DOHH2 (cell line): ENCODE data around the gene LRP8.

Experiments
- H3F3A ChIP-seq: fragments of 200-600 bp; sonication (generic), shearing (Covaris generic); 2 replicates; pipeline ENCODE4 v1.6.0; 2016; ENCODE audit warnings: antibody characterized with exemption, mild to moderate bottlenecking; ENCODE audit not compliant: control insufficient read depth, insufficient read depth
- H3K27ac ChIP-seq: fragments of 200-600 bp; sonication (generic); 2 replicates; pipeline ENCODE4 v1.5.1; 2014; ENCODE audit warnings: low read depth, mild to moderate bottlenecking, low read length, moderate library complexity
- H3K27me3 ChIP-seq: fragments of 200-600 bp; sonication (generic); 2 replicates; pipeline ENCODE4 v1.6.1; 2014; ENCODE audit warnings: mild to moderate bottlenecking, low read length, mixed read lengths; ENCODE audit not compliant: control insufficient read depth
- H3K36me3 ChIP-seq: fragments of 200-600 bp; sonication (generic); 2 replicates; pipeline ENCODE4 v1.6.1; 2014; ENCODE audit warnings: mild to moderate bottlenecking, low read length, moderate library complexity, mixed read lengths; ENCODE audit not compliant: control insufficient read depth
- H3K4me1 ChIP-seq: fragments of 200-600 bp; sonication (generic); 2 replicates; pipeline ENCODE4 v1.6.1; 2014; ENCODE audit warnings: mild to moderate bottlenecking, low read length, mixed read lengths; ENCODE audit not compliant: control insufficient read depth
- H3K4me2 ChIP-seq: fragments of 200-600 bp; sonication (generic); 2 replicates; pipeline ENCODE4 v1.6.0; 2014; ENCODE audit warnings: mild to moderate bottlenecking, low read length, moderate library complexity
- H3K4me3 ChIP-seq: fragments of 200-600 bp; sonication (generic); 2 replicates; pipeline ENCODE4 v1.5.1; 2014; ENCODE audit warnings: mild to moderate bottlenecking, low read length, mixed read lengths
- H3K79me2 ChIP-seq: fragments of 200-600 bp; sonication (generic); 2 replicates; pipeline ENCODE4 v1.6.1; 2014; ENCODE audit warnings: mild to moderate bottlenecking, low read length, mixed read lengths; ENCODE audit not compliant: control insufficient read depth
- H3K9me2 ChIP-seq: fragments of 200-600 bp; sonication (generic); replicated peaks from 2 replicates; pipeline ENCODE4 v1.6.1; 2014; ENCODE audit warnings: mild to moderate bottlenecking, low read length, mixed read lengths; ENCODE audit not compliant: control insufficient read depth
- H3K9me3 ChIP-seq: fragments of 200-600 bp; sonication (generic); 2 replicates; pipeline ENCODE4 v1.6.1; 2014; ENCODE audit warnings: antibody characterized with exemption, low read length, mixed read lengths; ENCODE audit not compliant: control insufficient read depth, insufficient read depth
- H4K20me1 ChIP-seq: fragments of 200-600 bp; sonication (generic); 2 replicates; pipeline ENCODE4 v1.6.0; 2014; ENCODE audit warnings: low read depth, mild to moderate bottlenecking, antibody characterized with exemption, low read length, moderate library complexity; ENCODE audit not compliant: control insufficient read depth, insufficient read depth
- CTCF ChIP-seq: fragments of 200-600 bp; sonication (generic); IDR thresholded peaks from one replicate; pipeline ENCODE4 v1.5.1; 2014; ENCODE audit warnings: antibody characterized with exemption, mild to moderate bottlenecking, low read depth, low read length; ENCODE audit not compliant: poor library complexity, severe bottlenecking
- EZH2phosphoT487 ChIP-seq: fragments of 200-600 bp; sonication (generic); IDR thresholded peaks from 2 replicates; pipeline ENCODE4 v1.6.1; 2017; ENCODE audit warnings: borderline replicate concordance, mild to moderate bottlenecking, antibody characterized with exemption, low read length, moderate library complexity, mixed read lengths

Gene LRP8

DNA sequence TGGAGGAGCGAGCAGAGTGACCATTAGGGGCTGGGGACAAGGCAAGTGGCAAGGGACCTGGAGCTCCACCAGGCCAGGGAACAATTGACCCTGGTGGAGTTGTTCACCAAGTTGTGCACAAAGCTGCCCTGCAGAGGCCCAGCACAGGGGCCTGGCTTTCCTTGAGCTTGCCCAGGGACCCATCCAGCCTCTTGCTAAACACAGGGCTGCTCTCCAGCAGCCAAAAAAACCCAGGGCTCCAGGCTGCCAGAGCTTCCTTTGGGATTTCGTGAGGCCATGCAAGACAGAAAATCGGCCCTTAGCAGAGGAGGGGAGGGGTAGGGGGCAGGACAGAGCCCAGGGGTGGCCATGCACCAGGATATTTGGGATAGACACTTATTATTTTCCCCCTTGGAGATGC, 32.6 kb downstream of the LRP8 start:
- Histone ChIP-seq H3K9me2 (no peaks in the 10 kb centered on the region), H3K4me1 (peaks cover 4% of the 10 kb centered on the region; the same call in 1 of the 2 replicates), H3K79me2 (peaks cover 86% of the 10 kb centered on the region), H3F3A (no peaks in the 10 kb centered on the region), H3K27me3 (no peaks in the 10 kb centered on the region), H3K36me3 (peaks cover 21% of the 10 kb centered on the region), H3K9me3 (no peaks in the 10 kb centered on the region), H4K20me1 (peaks cover 16% of the 10 kb centered on the region; the same call in 1 of the 2 replicates), H3K27ac (no peak overlapping the region), H3K4me2 (no peak overlapping the region), H3K4me3 (no peak overlapping the region)
- TF ChIP-seq EZH2phosphoT487 (no peak), CTCF (no peak)

DNA sequence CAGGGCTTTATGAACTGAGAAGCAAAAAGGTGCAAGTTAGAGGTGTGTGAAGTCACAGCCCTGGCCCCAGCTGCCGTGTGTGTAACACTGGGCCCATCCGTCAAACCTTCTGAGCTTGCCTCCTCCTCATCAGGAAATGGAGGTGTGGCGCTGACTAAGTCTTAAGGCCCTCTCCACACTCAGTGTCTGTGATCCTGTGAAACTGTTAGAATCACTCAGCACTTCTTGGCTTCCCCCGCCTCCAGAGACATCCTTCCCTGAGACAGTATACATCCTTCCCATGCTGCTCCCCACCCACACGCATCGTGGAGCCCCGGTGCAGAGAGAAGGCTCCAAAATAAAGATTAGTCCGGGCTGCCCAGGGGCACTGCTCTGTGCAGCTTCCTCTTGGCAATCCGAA, 33.3 kb downstream of the LRP8 start:
- H3K27ac ChIP-seq, result no peak overlapping the region
- peaks cover 16% of the 10 kb centered on the region; the same call in 1 of the 2 replicates for H4K20me1 ChIP-seq
- H3K4me2 ChIP-seq, result no peak overlapping the region
- peaks cover 25% of the 10 kb centered on the region for H3K36me3 ChIP-seq
- H3K27me3 ChIP-seq, result no peaks in the 10 kb centered on the region
- H3F3A ChIP-seq, result no peaks in the 10 kb centered on the region
- no peaks in the 10 kb centered on the region for H3K9me3 ChIP-seq
- H3K9me2 ChIP-seq, result no peaks in the 10 kb centered on the region
- H3K4me3 ChIP-seq, result no peak overlapping the region
- H3K4me1 ChIP-seq, result peaks cover 4% of the 10 kb centered on the region; the same call in 1 of the 2 replicates
- TF ChIP-seq EZH2phosphoT487 (no peak), CTCF (no peak)
- peaks cover 78% of the 10 kb centered on the region for H3K79me2 ChIP-seq

GRCh38 chr1:53294061-53294460, 33.8 kb downstream of the LRP8 start:
- Histone ChIP-seq H3K36me3 (peaks cover 30% of the 10 kb centered on the region), H3K9me3 (no peaks in the 10 kb centered on the region), H3K79me2 (peaks cover 73% of the 10 kb centered on the region), H3K4me3 (no peak overlapping the region), H3F3A (no peaks in the 10 kb centered on the region), H3K27me3 (no peaks in the 10 kb centered on the region), H3K4me1 (peaks cover 4% of the 10 kb centered on the region; the same call in 1 of the 2 replicates), H3K9me2 (no peaks in the 10 kb centered on the region), H3K27ac (no peak overlapping the region), H4K20me1 (peaks cover 16% of the 10 kb centered on the region; the same call in 1 of the 2 replicates), H3K4me2 (no peak overlapping the region)
- TF ChIP-seq CTCF (no peak), EZH2phosphoT487 (no peak)
